ENCODE results near the gene GNAL. TPM values are rescaled to one million over a fixed set of nuclear protein-coding genes. Genes with fewer than 3 reads are reported as not detected.

GNAL gene
- total RNA-seq, 4 donors from 2014 or later = 1.9 to 12.8 (median 7.0) TPM

DNA sequence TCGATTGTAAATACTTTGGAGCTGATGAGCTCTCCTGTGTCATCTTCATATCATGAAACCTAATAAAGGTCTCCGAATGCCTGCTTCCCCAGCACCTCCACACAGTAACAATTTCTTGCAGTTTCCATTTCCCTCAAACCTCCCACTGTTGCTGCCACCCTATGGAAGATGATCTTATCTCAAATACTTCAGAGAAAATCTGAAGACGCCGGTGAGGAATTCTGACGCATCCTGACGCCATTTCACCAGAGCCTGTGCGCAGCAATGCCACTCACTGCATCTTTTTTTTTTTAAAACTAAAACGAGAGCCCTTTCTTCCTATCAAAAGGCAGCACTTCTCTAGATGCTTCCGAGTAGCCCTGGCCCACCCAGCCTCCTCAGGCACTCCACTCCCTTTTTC is 31.9 kb upstream of the GNAL start:
- TF ChIP-seq CTCF (IDR thresholded peaks at IDR 0.05) = no peak

DNA sequence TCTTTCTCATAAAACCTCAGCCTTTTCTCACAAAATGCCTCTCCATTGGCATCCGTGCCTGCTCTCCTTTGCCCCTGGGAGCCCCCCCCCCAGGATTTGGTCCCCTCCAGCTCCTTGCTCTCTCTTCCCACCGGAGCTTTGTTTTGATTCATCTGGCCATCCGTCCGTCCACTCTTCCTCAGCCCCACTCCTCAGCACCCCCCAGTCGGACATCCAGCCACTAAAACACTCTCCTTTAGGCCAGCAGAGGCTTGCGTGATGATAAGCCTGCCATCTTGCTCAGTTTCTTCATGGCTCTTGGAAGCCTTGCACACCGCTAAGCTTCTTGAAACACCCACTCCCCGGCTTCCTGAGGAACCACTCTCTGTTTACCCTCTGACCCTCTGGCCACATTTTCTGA is 31.5 kb upstream of the GNAL start:
- DNase-seq (ENCODE audit: low spot score) = no peak
- TF ChIP-seq CTCF (IDR thresholded peaks at IDR 0.05) = no peak
- no peak for ATAC-seq (ENCODE audit: low FRiP score)

More for the DNA sequence above, 31.9 kb upstream of the GNAL start:
- DNase-seq (ENCODE audit: low spot score) (no peak), ATAC-seq (ENCODE audit: low FRiP score) (no peak)

- no peak for TF ChIP-seq CTCF (IDR thresholded peaks at IDR 0.05)
- ATAC-seq (ENCODE audit: low FRiP score) (no peak), DNase-seq (ENCODE audit: low spot score) (no peak)
Observed at GRCh38 chr18:11658019-11658418, 31.0 kb upstream of the GNAL start.

GRCh38 chr18:11658989-11659388 is 30.1 kb upstream of the GNAL start:
- no peak for TF ChIP-seq CTCF (IDR thresholded peaks at IDR 0.05)
- no peak for ATAC-seq (ENCODE audit: low FRiP score)
- no peak for DNase-seq (ENCODE audit: low spot score)

DNA sequence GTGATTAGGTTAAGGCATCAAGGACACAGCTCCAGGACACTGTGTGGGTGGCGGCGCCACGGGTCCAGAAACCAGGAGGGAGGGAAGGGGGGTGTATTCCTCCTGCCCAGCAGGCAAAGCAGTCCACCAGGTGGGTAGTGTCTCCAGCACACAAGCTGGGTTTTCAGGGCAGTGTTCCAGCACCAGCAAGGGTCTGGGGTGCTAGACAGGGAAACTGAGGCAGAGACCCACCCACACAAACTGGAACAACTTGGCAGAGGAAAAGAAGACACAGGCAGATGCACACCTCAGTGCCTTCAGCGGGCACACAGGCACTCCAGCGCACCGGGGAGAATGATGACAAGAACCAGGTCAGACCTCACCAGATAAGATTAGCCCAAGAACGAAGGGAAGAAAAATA is 28.4 kb upstream of the GNAL start:
- ATAC-seq (ENCODE audit: low FRiP score) (no peak), DNase-seq (ENCODE audit: low spot score) (no peak)
- TF ChIP-seq CTCF (IDR thresholded peaks at IDR 0.05) = no peak

DNA sequence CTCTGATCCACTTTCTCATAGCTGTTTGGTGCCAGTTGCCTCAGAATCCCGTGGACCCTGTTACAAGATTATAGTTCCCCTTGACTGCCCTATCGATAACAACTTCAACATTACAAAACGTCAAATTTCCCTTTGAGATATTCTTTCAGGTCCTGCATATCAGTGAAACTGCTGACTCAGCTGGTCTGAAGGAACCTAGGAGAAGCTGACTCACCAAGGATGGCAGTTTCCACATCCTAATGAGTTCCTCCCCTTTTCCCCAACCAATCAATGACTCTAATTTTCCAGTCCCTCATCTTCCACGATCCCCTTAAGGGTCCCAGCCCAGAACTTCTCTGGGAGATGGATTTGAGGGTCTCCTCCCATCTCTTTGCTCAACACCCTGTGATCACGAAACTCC is 27.6 kb upstream of the GNAL start:
- ATAC-seq (ENCODE audit: low FRiP score) (no peak), DNase-seq (ENCODE audit: low spot score) (no peak)
- TF ChIP-seq CTCF (IDR thresholded peaks at IDR 0.05) = no peak

GRCh38 chr18:11663439-11664029 is 25.5 kb upstream of the GNAL start:
- no peak for ATAC-seq (ENCODE audit: low FRiP score)
- no peak for DNase-seq (ENCODE audit: low spot score)
- TF ChIP-seq CTCF (IDR thresholded peaks at IDR 0.05) = no peak

All from omental fat pad (tissue), 4 donors.